CD4-positive, alpha-beta T cell treated with Interleukin-15 for 1 hour (primary cell): Measurements from ENCODE around the gene CWC27.
"Not testable (repeated sequence)": the region's sequence is repeated elsewhere in the genome, so short reads cannot be mapped to it uniquely, and the experiment has no call there.

Experiments used
- DNase-seq: peaks from one replicate; pipeline ENCODE4 v3.0.0-alpha.2; 2020

CWC27 gene

DNA sequence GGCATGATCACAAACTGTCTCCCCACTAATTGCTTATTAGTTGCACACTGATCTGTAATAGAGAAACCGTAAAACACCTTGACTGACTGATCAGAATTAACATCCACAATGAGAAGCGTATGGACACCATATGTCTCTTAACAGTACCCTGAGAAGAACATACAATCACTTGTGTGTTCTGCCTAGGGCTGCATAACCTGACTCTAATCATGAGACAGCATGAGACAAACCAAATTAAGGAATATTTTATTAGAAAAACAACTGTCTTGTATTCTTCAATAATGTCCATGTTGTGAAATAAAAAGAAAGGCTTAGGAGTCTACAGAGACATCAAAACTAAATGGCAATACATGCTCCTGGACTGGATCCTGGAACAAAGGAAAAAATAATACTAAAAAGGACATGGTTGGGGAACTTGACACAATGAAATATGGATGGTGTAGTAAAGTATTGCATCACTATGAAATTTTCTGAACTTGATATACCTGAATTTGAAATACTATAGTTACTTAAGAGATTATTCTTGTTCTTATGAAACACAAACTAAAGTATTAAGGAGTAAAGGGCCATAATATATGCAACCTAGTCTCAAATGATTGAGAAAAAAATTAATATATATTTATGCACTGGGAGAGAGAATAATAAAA is 162.1 kb downstream of the CWC27 start:
- DNase-seq: no peak

DNA sequence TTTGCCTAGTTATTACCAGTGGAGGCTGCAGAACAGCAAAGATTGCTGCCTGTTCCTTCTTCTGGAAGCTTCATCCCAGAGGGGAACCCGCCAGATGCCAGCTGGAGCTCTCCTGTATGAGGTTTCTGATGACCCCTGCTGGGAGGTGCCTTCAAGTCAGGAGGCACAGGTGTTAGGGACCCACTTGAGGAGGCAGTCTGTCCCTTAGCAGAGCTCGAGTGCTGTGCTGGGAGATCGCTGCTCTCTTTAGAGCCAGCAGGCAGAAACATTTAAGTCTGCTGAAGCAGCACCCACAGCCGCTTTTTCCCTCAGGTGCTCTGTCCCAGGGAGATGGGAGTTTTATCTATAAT is 170.7 kb downstream of the CWC27 start:
- not testable (repeated sequence) for DNase-seq

DNA sequence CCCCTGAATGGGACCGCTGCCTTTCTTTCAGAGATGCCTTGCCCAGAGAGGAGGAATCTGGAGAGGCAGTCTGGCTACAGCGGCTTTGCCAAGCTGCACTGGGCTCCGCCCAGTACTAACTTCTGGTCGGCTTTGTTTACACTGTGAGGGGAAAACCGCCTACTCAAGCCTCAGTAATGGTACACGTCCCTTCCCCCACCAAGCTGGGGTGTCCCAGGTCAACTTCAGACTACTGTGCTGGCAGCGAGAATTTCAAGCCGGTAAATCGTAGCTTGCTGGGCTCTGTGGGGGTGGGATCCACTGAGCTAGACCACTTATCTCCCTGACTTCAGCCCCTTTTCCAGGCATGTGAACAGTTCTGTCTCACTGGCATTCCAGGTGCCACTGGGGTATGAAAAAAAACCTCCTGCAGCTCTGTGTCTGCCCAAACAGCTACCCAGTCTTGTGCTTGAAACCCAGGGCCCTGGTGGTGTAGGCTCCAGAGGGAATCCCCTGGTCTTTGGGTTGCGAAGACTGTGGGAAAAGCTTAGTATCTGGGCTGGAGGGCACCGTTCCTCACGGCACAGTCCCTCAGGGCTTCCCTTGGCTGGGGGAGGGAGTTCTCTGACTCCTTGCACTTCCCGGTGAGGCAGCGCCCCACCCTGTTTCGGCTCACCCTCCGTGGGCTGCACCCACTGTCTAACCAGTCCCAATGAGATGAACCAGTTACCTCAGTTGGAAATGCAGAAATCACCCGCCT is 171.2 kb downstream of the CWC27 start:
- no peak for DNase-seq

DNA sequence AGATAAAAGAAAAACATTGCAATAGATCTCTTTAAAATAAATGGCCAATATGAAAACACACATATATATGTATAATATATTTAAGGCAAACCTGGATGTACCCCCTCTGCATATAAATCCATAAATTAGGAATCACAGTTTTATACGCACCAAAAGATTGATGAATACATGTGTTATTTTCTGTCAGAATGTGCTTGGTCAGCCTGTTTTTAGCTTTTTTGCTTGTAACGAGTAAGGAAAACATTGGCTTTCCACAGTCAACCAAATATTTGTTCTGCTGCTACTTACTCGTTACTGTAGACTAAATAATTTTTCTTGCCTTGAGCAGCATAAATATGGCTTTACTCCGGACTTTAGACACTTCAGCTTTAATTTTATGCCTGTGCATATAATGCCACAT is 173.7 kb downstream of the CWC27 start:
- no peak for DNase-seq

DNA sequence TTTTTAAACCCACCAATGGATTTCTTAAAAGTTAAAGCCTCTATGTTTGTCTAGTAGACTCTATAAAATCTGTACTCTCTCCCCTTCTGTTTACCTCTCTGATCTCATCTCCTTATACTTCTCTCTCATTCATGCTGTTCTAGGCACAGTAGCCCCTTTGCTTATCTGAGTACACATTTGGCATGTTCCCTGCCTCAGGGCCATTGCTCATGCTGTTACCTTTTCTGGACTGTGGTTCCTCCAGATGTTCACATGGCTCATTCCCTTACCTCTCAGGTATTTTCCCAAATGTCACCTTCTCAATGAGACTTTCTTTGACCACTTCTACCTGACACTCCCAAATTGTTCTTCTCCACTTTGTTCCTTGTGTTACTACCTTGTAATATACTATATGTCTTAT is 176.1 kb downstream of the CWC27 start:
- DNase-seq: no peak

DNA sequence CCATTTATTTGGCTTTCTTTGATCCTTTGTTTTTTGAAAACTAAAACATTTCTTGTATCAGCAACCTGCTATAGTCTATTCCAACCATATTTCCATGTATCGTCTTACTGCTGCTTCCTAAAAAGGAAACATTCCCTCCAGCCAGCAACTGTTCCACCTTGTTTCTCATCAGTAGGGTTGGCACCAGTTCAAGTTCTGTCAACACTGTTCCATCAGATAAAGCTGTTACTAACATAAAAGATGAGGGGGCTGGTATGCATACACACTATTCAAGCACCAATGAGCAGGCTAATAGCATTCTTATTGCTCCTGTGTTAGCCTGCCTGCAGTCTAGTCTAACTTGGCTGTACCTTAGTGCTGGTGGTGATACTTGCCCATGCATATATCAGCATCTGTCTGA is 178.3 kb downstream of the CWC27 start:
- DNase-seq: no peak

DNA sequence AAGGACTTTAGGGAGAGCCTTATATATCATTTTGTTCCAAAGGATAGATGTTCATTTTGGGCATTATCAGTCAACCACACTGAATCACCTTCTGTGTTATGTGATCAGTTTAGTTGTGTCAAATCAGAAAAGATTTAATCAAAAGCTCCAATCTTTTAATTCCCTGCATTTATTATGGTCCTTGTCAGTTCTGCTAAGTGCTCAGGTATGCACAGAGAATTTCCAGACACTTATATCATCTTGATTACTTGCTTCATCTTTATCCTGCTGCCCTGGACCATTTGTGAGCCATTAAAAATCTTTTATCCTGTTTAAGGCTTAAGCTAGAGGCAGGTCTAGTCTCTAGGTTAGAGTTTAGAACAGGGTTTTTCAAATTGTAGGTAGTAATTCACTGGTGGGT is 179.1 kb downstream of the CWC27 start:
- DNase-seq: no peak

DNA sequence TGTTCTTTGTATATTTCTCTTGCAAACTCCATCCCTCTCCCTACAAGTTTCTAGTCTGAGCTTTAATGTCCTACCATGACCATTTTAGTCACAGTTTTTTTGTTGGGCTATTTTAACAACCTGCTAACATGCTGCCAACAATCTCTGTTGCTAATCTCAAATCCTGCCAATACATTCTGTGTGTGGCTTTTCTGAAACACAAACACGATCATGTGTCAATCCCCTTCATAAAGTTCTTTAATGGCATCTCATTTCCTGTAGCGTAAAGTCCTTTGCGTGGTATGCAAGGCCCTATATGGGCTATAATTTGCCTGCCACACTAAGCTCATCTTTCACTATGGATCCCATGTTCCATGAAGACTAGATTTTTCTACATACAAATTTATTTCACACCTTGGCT is 180.6 kb downstream of the CWC27 start:
- no peak for DNase-seq

DNA sequence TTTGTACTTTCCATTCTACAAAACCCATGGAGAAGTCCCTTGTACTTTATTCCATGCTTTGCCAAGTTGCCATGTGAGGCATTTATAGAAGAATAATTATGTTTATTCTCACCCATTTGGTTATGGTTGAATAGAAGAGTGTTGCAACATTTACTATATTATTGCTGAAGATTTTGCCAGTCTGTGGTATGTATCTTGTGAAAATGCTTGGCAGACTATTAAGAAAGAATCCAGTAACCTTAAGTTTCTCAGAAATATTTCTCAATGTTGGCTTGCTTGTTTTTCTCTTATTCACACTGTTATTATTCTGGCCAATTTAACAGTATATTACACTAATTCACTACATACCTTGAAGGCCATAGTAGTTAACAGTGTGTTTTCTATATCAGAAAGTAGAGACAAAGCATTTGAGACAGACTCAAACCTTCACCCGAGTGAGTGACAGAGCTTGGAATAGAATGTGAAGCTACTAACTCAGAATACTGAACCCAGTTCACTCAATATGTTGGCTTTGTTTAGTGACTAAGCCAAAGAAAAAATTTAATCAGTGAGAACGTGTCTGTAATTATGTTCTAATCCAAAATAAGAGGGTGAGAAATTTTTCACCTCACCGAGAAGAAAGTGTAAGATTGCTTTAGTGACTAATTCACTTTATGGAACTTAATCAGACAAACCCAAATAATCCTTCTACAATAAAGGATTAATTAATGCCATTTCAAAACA is 184.4 kb downstream of the CWC27 start:
- DNase-seq: no peak

DNA sequence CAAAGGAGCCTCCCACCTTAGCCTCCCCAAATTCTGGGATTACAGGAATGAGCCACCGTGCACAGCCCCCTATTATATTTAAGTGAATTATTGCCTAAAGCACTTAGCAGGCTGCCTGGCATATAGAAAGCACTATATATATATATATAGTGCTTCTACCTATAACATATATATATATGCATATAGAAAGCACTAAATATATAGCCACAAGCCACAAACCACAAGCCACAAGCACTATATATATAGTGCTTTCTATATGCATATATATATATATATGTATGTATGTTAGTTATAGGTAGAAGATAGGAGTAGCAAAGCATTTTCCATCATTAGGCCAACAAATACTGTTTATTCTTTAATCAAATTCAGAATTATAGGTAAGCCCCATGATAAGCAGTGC is 185.8 kb downstream of the CWC27 start:
- DNase-seq: no peak

DNA sequence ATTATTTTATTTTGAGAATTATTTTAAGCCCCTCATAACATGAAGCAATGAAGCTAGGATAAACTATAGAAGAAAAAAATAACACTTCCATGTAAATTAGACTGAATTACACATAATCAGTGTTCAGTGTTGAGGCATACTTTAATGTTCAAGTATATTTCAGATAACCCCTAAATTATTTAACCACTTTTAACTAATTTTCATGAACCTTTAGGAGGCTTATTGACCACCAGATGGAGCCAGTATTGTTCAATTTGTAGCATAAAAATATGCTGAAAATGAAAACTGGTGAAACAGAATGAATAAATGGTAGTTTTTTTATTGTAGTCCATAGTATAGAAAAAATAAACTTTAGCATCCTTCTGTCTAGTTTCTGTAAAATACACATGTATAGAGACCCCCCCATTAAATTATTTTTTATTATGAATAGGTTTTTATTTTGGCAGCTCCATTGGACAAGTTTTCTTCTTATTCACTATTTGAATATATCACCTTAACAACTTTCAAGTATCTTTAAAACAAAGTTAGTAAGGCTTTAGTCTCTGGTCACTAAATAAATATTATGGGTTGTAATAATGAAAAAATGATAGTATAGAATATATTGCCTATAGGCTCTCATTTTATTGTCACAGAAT is 190.1 kb downstream of the CWC27 start:
- no peak for DNase-seq

DNA sequence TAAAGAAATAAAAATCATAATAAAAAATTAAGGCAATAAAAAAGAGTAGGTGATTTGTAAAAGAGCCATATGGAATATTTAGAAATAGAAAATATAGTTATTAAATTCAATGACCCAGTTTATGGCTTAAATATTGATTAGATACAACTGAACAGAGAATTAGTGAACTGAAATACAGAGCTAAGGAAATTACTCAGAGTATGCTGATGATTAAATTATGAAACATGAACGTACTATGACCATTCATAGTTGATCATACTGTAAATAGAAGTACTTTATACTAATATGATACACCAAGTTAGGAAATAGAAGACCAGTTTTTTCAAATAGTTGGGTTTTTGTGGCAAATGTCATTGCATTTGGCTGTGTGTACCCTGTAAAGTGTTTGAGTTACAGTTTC is 194.5 kb downstream of the CWC27 start:
- no peak for DNase-seq

DNA sequence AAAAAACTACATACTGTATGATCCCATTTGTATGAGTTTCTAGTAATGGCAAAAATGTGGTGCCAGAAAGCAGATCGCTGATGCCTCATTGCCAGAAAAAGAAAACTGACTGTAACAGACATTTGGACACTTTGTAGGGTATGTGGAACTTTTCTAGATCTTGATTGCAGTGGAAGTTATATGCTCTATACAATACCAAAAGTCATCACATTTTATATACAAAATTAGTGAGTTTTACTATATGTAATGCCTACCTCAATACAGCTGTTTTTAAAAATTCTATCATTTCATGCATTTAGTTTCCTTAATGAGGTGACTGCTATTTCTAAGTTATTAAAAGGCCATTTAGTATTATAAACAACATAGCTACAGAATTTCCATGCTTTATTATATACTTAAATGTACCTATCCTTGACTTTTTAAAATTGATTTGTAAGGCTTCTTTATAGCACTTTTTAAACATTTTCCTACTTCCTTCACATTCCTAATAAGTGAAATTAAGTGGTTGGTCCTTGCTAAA is 199.9 kb downstream of the CWC27 start:
- no peak for DNase-seq

DNA sequence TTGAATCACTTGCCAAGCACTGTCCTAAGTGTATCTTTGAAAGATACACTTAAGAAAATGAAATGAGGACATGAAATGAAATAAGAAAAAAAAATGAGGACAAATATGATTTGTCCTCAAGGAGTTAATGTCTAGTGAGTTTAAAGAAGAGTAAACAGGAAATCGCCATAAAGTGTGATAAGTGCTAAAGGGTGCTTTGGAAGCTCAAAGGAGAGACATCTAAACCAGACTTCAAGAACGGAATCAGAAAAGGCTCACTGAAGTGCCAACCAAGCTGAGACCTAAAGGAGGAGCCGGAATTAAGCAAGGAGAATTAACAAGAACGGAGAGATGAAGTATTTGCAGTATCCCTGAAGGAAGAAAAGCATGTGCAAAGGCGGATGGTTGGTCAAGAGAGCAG is 200.8 kb downstream of the CWC27 start:
- DNase-seq: no peak

DNA sequence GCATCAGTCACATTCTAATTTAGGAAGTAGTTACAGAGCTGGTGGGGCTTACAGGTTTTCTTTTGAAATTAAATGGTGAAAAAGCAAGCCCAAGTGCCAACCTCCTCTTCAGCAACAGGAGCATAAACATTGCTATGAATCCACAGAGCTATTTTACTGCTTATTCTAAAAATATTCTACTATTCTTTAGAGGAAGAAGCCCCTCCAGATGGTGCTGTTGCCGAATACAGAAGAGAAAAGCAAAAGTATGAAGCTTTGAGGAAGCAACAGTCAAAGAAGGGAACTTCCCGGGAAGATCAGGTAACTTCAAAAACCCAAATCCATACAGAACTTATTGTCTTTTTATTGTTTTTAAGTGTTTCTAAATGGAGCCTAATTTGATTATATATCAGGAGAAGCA is 202.8 kb downstream of the CWC27 start:
- no peak for DNase-seq

DNA sequence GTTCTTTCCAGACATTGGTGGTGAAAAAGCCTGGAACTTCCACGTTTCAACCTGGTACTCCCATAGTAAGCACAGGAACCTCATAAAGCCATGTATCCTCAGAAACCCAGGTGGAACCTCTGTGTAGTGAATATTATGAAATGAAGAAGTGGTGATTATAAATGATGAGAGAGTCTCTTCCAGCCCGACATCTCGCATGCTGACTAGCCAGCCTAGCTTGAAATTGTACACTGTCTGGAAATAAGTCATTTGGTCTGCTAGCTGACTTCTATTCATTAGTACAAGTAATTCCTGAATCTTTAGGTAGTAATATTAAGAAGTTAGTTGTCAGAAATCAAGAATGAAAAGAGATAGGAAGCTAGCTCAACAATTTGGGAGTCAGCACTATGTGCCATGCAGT is 203.3 kb downstream of the CWC27 start:
- no peak for DNase-seq

DNA sequence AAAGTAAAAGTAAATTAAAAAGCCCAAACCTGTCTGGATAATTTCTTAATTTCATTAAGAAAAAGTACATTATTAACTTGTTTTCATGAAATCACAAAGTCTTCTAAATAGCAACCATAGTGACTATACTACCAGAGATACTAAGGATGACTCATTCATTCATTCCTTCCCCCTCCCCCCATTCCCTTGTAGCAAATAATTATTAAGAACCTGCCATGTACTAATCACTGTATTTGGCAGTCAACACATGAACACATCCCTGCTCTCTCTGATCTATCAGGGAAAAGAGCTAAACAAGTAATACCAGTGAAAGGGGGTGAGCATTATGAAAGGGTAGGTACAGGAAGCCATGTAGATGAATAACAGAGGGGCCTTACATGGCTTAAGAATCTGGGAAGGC is 203.9 kb downstream of the CWC27 start:
- DNase-seq: no peak

DNA sequence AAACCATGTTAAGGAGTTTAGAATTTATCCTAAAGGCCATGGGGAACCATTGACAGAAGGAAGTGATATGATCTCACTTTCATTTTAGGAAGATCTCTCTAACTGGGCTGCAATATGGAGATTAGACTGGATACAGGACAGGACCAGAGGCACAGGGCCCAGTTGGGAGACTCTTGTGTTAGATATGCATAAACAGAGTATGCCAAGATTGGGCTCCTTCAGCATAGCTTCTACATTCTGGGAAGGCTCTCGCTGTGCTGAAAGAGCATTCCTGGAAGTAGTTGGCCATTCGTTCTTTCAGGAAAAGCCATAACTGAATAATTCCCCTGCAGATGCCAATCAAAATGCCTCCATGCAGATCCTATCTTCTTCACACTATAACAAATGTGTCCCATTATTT is 204.5 kb downstream of the CWC27 start:
- DNase-seq: no peak

DNA sequence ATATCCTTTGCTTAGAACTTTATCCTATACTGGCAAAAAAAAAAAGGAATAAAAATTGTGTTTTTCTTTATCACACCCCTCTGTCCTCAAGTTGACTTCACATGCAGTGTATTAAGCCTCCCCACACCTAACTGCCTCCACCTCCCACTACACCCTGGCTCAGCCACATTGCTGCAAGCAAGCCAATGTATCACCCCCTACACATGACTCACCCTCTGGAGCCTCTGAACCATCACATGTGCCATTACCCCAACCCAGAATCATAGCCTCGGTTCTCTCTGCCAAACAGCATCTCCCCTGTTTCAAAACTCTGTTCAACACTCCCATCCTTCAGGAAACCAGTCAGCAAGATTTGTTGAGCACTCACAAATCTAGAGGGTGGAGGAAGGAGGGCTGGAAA is 209.0 kb downstream of the CWC27 start:
- DNase-seq: no peak

DNA sequence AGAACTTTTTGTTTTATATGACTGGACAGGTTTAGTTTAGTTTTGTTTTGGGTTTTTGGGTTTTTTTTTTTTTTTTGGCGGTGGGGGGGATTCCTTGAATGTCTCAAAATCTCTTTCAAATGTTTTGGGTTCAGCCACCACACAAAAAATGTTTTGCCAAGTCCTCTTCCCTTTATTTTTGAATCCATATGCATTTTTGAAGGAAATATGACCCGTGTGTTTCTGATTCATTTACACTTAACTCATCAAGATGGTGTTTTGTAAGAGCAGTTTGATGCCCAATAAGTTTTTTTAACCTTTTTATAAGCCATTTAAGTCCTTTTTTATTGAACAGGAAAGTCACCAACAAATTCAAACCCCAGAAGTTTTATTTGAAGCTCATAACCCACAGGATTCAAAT is 209.8 kb downstream of the CWC27 start:
- no peak for DNase-seq

DNA sequence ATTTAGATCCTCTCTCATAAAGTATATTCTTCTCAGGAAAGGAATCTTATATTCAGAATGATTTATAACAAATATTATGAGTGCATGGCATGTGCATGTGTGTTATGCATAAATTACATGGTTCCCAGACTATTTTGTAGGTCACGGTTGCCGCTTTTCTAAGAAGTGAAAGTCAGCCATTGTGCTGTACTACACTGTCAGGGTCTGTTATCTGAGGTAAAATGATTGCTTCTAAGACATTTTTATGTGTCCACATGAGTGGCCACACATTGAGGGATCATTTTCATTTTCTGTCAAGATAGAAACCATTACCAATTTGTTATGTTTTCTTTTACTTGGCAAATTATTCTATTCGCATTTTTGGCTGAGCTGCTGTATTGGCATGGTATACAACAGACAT is 210.8 kb downstream of the CWC27 start:
- no peak for DNase-seq

DNA sequence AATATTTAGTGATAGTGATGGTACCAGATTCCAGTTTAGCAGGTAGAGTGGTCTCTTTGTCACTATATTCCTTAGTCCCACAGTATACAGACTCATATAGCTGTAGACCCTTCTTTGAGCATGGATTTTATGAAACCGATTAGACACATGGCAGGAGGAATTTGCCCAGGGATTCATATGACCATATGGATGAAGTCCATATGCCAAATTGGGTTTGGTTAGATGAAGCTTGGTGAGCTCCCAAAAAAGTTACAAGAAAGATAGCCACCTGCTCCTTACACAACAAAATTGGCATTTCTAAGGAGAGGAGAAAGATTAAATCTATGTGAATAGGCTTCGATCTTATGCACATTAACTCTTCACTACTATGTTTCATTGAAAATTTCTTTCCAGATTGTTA is 211.4 kb downstream of the CWC27 start:
- DNase-seq: no peak

DNA sequence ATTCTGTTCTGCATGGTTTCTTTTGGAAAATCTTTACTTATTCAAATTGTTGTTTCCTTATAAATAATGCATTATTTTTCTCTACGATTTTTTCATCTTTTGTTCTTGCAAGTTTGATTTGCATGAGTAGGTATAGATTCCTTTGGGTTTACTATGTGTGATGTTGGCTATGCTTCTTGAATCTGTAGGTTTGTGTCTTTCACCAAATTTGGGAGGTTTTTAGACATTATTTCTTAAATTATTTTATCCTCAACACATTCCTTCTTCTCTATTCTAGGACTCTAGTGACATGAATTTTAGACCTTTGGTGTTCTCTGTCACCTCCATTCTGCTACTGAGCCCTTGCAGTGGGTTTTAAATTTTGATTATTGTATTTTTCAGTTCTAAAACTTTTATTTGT is 219.0 kb downstream of the CWC27 start:
- no peak for DNase-seq

DNA sequence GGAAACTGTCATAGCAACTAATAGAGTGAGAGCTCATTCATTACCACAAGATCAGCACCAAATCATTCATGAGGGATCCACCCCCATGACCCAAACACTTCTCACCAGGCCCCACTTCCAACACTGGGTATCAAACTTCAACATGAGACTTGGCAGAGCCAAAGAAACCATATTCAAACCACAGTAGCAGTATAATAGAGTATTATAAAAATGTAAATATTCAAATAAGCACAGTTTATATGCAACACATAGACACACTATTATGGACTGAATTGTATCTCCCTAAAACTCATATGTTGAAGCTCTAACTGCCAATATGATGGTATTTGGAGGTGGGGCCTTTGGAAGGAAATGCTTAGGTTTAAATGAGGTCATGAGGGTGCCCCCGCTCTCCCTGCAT is 240.5 kb downstream of the CWC27 start:
- no peak for DNase-seq
